GM12874 (cell line): ENCODE measurements around the gene DCLK2.

Source experiments
- TF ChIP-seq, protein P1 (sequence below): IDR thresholded peaks from 2 replicates; pipeline ENCODE4 v1.5.1; 2011; ENCODE audit warnings: low read depth, mild to moderate bottlenecking, control low read depth, low read length, moderate library complexity; ENCODE audit not compliant: insufficient read depth

The DCLK2 gene

DNA sequence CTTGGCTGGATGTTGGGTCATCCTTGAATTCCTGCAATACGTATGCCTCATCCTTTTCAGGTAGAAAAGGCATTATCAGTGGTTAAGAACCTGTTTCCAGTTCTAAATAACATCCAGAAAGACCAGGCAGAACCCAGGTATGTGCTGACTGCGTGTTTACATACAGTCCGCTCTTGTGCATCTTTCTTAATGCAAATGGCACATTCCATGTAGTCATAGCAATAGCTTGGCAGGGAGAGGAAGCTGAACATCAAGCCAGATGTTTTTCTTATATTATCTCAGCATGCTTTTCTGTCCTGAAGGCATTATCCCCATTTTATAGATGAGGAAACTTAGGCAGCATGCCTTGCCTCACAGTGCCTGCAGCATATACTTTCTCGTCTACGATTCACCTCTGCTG is 2.1 kb downstream of the DCLK2 start:
- TF ChIP-seq, protein P1, sequence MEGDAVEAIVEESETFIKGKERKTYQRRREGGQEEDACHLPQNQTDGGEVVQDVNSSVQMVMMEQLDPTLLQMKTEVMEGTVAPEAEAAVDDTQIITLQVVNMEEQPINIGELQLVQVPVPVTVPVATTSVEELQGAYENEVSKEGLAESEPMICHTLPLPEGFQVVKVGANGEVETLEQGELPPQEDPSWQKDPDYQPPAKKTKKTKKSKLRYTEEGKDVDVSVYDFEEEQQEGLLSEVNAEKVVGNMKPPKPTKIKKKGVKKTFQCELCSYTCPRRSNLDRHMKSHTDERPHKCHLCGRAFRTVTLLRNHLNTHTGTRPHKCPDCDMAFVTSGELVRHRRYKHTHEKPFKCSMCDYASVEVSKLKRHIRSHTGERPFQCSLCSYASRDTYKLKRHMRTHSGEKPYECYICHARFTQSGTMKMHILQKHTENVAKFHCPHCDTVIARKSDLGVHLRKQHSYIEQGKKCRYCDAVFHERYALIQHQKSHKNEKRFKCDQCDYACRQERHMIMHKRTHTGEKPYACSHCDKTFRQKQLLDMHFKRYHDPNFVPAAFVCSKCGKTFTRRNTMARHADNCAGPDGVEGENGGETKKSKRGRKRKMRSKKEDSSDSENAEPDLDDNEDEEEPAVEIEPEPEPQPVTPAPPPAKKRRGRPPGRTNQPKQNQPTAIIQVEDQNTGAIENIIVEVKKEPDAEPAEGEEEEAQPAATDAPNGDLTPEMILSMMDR, result no peak

DNA sequence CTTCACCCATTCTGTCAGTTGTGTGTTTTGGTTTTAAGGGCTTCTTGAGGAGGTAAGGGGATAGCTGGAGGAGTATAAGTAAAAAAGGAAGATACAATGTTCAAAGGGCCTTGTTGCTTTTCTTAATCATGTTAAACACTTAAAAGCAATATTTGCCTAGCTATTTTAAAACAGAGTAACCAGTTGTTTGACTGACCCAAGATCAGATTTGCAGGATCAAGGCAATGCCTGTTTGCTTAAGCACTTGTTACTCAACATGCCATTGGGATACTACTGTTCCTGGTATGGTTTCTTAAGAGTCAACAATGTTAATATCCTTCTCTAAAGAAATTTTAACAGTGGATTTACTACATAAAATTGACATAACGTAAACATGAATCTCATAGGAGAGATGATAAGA is 2.6 kb downstream of the DCLK2 start:
- TF ChIP-seq, protein P1, result no peak

DNA sequence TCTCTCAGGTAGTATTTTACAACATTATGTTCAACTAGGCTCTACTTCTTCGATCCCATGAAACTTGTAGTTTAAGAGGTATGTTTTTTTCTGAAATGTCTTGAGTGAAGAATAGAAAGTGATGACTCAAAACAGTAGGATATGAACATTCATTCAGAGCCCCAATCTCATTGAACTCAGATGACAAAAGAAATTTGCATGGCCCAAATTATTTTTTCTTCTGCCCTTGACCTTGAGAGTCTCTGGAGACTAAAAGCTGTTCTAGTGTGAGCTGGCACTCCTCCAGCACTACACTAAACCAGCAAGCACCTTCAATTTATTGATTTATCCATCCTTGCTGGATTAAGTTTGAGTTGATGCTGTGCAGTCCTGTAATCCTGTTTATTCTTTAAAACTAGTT is 4.0 kb downstream of the DCLK2 start:
- TF ChIP-seq, protein P1, result no peak

DNA sequence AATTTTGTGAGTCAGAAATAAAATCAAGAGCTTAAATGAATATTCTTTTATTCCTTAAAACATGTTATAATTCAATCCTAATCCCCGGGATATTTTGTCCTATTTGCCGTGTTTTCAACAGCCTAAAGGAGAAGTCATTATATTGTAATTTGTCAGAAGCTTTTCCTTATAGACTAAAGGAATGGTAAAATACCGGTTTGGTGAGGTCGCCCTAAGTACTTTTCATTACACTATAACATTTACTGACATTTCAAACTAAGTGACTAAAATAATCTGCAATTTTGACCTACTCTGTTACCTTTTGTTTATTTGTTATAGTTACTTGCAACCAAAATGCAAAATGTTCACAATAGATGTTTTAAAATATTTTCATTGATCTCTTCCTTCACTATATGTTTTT is 8.8 kb downstream of the DCLK2 start:
- TF ChIP-seq, protein P1, result no peak

DNA sequence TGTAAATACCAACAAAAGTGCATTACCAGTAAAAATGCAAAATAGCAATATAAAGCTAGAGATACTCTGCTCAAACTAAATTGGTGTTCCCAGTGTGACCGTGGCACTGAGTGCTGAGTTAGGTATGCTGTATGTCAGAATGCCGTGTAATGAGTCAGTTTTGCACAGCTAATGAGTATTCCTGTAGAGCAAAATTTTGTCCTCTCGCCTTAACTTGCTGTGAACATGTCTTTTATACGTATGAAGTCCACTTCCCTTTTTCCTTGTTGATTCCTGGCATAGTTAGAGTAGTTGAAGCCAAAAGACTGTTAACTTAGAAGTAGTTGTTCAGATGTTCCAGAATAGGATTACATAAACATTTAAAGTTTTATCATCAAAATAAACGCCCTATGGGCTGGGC is 11.5 kb downstream of the DCLK2 start:
- TF ChIP-seq, protein P1, result no peak

DNA sequence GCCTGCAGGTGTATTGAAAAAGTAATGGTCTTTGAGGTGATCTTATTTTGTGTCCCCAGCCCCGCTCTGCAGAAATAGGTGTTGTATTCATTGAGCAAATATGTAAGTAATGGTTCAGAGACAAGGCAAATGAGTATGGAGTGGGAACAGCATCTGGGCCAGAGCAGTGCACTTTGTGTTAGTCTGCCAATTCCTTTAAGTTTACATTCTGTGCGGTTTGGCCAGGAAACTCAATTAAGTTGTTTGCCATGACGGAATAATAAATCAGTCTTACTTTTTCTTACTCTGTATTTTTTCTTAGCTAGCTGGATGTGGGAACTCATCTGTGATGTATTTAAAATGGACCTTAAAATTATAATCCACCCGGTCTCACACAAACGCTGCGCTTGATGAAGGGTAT is 12.6 kb downstream of the DCLK2 start:
- TF ChIP-seq, protein P1, result no peak

DNA sequence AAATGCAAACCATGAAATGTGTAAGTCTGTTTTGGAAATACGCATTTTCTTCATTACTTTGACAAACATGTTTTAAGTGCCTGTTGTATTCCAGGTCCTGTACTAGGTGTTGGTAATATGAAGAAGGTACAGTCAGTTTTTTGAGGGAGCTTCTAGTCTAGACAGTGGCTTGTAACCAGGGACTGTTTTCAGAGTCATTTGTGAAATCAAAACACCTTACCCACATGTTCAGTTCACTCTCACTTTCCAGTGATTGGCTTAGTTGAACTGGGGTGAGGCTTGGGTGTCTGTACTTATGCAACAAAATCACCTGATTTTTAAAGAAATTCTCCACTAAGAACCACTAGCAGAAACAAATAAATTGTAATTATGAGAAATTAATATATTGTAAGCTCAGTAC is 16.4 kb downstream of the DCLK2 start:
- TF ChIP-seq, protein P1, result no peak

DNA sequence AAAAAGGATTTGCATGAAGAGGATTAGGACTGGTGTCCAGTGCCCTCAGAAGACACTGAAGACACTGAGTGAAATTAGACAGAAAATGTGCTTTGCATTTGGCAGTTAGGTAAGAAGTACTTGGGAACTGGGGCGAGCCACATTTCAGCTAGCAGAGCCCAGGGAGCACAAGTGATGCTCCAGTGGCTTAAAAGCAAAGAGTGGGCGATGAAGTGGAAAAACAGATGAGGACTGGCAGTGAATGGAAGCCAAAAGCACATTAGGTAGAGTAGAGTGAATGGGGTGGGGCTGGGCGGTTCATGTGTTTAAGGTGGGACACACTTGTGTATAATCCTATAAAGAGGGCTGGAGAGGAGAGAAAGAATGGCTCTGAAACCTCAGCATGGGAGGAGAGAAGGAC is 18.4 kb downstream of the DCLK2 start:
- TF ChIP-seq, protein P1, result no peak
